ENCODE results near the gene C5AR1.
"Not testable (repeated sequence)": the region's sequence is repeated elsewhere in the genome, so short reads cannot be mapped to it uniquely, and the experiment has no call there.

Gene C5AR1

DNA sequence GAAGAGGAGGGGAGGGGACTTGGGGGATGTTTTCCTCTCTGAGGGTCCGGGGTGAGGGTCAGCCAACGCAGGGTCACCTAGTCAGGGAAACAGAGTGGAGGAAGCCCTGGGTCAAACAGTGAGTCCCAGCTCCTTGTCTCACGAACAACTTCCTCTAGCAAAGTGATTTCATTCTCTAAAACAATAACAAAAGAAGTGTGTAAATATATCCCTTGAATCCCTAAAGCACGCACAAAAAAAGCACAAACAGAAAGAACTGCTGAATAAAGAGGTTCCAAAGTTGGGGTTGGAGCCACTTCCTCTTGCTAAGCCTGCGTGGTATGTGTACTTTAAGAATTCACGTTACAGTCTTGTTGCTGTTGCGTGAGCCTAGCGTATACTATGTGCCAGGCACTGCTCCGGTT, 20.8 kb downstream of the C5AR1 start:
- DNase-seq, result peak in 5 of 58 donors; percentile 12 to 54 (median 31)

DNA sequence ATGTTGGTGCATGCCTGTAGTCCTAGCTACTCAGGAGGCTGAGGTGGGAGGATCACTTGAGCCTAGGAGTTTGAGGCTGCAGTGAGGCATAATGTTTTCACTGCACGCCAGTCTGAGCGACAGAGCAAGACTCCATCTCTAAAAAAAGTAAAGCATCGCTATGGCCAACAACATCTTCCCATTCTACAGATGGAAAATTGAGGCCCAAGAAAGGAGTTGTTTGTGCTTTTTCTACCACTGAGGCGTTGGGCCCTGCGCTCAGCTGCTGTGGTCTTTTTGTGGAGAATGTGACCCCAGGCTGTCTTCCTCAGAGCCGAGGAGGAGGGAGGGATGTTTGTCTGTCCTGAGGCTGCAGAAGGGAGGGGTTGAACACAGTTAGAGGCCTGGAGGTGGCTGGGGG, 21.8 kb downstream of the C5AR1 start:
- DNase-seq, result no peak

DNA sequence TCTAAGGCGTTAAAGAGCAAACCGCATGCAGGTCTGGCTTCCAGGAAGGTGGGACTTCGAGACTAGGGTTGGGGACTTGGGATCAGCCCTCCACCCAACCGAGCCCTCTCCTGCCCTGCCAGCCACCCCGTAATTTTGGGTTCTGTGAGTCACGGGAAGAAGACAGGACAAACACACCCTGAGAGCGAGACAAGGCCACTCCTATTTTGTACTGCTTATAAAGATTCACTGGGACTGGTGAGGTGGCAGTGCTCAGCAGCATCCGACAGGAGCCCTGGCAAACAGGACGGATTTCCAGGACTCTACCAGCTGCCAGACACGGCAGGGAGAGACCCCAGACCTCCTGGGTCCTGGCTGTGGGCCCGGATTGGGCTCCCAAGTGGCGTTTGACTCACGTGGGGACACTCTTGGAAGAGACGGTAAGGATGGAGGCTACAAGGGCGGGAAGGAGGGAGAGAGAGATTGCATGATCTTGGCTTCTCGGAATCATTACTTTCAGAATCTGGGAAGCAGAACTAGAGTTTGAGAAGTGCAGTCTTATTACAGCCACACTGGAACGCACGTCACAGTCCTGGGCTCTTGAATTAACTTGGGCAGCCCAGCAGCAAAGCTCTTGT, 22.4 kb downstream of the C5AR1 start, which contains the start of gene C5AR2:
C5AR2 (plus strand) TSS at position 245 of the 617 bp plus-strand sequence. CDS start 8,625 bp downstream, outside the sequence.
- peak in 8 of 58 donors; percentile 3 to 36 (median 12) for DNase-seq

DNA sequence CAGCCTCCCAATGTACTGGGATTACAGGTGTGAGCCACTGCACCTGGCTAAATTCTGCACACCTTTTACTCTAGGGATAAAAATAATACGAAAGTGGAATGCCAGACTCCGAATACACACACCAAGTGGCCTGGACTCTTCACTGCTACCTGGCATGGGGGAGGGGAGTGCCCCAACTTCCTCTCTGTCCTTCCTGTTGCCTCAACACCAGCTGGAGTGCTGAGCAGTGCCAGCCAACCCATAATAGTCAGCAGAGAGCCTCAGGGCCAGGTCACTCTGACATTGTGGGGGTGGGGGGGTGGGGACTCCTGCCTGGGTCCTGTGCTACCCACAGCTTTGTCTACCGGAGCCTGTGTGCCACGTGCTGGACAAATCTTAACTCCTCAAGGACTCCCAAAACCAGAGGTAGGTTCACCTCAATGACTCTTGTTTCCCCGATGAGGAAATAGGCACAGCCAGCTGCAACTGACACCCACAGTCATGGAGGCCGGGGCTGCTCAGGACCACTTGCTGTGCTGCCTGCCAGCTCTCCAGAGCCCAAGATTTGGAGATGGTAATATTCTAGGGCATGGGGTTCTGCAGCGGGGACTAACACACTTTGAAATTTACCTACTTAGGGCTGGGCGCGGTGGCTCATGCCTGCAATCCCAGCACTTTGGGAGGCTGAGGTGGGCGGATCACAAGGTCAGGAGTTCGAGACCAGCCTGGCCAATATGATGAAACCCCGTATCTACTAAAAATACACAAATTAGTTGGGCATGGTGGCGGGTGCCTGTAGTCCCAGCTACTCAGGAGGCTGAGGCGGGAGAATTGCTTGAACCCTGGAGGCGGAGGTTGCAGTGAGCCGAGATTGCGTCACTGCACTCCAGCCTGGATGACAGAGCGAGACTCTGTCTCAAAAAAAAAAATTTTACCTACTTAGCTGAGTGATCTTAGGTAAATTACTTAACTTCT, 27.4 kb downstream of the C5AR1 start:
- peak in 17 of 58 donors; percentile 1 to 57 (median 15) for DNase-seq

DNA sequence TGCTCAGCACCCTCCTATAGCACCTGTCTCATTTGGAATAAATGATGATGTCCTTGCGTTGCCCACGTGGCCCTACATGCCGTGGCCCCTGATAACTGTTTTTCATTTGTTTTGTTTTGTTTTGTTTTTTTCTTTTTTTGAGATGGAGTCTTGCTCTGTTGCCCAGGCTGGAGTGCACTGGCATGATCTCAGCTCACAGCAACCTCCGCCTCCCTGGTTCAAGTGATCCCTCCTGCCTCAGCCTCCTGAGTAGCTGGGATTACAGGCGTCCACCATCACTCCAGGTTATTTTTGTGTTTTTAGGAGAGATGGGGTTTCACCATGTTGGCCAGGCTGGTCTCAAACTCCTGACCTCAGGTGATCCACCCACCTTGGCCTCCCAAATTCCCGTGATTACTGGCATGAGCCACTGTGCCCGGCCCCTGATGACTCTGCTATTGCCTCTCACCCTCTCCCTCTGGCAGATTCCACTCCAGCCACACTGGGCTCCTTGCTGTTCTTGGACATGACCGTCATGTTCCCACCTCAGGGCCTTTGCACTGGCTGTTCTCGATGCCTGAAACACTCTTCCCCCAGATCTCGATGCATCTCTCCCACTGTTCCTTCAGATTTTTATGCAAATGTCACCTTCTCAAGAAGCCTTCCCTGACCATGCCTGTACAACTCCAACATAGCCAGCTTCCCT, 29.7 kb downstream of the C5AR1 start:
- DNase-seq, result no peak

DNA sequence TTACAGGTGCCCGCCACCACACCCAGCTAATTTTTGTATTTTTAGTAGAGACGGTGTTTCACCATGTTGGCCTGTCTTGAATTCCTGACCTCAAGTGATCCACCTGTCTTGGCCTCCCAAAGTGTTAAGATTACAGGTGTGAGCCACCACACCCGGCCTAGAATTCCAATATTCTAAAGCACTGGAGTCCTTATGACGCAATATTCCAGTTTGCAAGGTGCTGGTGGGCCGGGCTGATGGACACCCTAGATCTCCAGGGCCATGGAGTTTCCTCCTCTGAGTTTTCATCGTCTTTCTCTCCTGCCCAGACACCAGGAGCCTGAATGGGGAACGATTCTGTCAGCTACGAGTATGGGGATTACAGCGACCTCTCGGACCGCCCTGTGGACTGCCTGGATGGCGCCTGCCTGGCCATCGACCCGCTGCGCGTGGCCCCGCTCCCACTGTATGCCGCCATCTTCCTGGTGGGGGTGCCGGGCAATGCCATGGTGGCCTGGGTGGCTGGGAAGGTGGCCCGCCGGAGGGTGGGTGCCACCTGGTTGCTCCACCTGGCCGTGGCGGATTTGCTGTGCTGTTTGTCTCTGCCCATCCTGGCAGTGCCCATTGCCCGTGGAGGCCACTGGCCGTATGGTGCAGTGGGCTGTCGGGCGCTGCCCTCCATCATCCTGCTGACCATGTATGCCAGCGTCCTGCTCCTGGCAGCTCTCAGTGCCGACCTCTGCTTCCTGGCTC, 31.0 kb downstream of the C5AR1 start:
- no peak for DNase-seq

DNA sequence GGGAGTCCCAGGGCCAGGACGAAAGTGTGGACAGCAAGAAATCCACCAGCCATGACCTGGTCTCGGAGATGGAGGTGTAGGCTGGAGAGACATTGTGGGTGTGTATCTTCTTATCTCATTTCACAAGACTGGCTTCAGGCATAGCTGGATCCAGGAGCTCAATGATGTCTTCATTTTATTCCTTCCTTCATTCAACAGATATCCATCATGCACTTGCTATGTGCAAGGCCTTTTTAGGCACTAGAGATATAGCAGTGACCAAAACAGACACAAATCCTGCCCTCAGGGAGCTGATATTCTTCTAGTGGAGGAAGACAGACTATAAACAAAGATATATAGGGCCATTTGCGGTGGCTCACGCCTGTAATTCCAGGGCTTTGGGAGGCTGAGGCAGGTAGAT, 32.1 kb downstream of the C5AR1 start:
- DNase-seq, result no peak

DNA sequence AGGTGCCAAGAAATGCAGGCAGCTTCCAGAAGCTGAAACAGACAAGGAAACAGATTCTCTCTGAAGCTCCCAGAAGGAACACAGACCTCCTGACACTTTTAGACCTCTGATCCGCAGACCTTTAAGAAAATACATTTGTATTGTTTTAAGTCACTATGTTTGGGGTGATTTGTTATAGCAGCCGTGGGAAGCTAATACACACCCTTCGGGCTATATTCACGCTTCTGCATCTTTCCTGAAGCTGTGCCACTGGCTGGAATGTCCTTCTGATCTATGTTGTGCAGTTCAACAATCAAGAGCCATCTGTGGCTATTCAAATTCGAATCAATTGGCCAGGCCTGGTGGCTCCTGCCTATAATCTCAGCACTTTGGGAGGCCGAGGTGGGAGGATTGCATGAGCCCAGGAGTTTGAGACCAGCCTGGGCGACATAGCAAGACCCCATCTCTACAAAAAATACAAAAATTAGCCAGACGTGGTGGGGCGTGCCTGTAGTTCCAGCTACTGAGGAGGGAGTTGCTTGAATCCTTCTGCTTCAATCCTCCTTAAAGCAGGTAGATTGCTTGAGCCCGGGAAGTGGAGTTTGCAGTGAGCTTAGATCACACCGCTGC, 33.6 kb downstream of the C5AR1 start:
- DNase-seq, result no peak

DNA sequence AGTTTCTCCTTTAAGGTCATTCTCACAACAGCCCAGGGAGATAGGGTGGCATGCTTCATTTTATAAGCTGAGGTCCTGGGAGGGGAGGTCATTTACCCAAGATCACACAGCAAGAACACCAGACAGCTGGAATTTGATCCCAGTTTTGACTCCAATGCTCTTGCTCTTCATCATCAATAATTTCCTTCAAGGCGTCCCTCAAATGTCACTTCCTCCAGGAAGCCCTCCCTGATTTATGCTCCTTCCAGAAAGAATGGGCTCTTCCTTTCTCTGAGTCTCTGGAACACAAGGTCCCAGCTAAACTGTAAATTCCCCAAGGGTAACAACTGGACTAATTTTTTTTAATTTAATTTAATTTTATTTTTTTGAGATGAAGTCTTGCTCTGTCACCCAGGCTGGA, 34.8 kb downstream of the C5AR1 start:
- no peak for DNase-seq

DNA sequence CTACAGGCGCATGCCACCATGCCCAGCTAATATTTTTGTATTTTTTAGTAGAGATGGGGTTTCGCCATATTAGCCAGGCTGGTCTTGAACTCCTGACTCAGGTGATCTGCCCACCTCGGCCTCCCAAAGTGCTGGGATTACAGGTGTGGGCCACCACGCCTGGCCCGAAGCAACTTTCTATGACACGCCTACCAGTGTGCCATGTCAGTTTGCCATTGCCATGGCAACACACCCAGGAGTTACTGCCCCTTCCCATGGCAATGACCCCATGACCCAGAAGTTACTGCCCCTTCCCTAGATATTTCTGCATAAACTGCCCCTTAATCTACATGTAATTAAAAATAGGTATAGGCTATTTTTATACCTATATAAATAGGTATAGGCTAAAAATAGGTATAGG, 36.4 kb downstream of the C5AR1 start:
- DNase-seq, result not testable (repeated sequence)

DNA sequence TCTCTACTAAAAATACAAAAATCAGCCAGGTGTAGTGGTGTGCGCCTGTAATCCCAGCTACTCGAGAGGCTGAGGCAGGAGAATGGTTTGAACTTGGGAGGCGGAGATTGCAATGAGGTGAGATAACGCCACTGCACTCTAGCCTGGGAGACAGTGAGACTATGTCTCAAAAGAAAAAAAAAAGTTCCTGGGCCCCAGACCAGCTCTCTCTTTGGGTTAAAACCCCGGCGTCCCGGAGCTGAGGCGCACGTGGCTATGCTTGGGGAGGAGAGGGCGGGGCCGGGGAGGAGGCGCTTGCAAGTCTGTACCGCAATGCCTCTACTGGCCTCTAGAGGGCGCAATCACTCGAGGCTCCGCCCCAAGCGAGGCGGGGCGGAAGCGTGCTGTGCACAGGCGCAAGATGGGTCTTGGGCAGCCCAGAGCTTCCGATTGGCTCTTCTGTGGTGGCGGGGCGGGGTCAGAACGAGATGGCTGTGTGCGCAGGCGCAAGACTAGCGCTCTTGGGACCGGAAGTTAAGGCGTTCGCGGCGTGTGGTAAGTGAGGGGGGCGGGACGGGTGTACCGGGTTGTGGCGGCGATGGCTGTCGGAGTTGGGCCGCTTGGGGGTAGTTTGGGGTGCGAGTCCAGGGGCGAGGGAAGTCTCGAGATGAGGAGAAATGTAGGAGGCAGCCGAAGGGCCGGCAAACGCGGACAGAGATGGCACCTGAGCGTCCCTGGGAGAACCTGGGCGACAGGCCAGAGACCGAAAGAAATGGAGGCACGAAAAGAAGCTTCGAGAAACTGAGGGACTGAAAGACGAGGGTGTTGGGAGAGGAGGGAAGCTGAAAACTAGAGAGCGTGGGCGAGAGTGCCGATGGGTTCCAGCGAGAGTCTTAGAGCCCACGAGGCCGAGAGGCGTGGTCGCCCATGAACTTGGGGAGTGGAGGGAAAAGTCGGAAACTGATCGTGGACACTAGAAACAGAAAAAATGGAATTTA, 39.4 kb downstream of the C5AR1 start, which contains the start of gene DHX34:
DHX34 (plus strand) TSS at position 497 of the 977 bp plus-strand sequence. CDS start 3,716 bp downstream, outside the sequence.
- DNase-seq, result peak; percentile 47 to 98 (median 94)

DNA sequence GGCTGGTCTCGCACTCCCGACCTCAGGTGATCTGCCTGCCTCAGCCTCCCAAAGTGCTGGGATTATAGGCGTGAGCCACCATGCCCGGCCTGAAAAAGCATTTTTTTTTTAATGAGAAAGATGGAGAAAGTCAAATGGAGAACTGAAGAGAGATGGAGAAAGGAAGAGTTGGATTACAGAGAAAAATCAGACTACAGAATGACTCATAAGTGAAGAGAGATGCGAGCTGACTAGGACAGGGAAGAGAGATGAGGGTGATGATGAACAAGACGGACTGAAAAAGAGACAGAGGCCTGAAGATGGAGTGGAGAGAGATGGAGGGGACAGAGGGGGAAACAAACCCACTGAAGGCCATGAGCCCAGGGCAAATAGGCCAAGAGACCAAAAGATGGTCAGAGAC, 41.0 kb downstream of the C5AR1 start:
- no peak for DNase-seq

DNA sequence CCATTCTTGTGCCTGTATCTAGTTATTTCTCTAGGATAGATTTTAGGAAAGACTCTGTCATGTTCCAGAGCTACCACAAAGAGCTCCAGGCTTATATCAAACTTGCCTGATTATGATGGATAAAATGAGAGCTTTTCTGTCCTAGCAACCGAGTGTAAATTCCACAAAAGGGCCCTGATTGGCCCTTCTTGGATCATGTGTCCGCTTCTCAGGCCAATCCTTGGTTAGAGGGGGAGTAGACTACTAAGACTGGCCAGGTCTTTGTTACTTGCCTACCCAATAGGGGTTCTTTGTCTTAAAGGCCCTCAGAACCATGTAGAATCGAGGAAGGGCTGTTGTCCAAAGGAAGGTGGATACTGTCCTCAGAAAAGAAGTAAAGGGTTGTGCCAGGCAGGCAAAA, 41.9 kb downstream of the C5AR1 start:
- peak in 37 of 58 donors; percentile 1 to 76 (median 24) for DNase-seq

DNA sequence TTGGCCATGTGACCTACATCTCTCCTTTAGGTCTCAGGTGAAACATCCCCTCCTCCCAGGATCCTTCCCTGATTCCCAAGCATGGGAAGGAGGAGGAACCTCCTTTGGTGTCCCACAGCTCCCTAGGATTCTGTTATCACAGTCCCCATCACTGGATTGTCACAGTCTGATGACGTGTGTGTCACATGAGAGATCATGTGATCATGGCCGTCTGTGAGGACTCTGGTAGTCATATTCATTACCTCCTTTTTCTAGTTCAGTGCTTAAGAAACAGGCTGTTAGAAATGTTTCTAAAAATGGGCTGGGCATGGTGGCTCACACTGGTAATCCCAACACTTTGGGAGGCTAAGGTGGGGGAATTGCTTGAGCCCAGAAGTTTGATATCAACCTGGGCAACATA, 42.4 kb downstream of the C5AR1 start:
- peak in 1 of 58 donors; percentile 31 for DNase-seq

DNA sequence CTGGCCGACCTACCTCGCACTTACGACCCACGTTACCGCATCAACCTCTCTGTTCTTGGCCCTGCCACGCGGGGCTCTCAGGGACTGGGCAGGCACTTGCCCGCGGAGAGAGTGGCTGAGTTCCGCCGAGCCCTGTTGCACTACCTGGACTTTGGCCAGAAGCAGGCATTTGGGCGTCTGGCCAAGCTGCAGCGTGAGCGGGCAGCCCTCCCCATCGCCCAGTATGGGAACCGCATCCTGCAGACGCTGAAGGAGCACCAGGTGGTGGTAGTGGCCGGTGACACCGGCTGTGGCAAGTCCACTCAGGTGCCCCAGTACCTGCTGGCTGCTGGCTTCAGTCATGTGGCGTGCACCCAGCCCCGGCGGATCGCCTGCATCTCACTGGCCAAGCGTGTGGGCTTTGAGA, 43.6 kb downstream of the C5AR1 start:
- peak in 1 of 58 donors; percentile 29 for DNase-seq

DNA sequence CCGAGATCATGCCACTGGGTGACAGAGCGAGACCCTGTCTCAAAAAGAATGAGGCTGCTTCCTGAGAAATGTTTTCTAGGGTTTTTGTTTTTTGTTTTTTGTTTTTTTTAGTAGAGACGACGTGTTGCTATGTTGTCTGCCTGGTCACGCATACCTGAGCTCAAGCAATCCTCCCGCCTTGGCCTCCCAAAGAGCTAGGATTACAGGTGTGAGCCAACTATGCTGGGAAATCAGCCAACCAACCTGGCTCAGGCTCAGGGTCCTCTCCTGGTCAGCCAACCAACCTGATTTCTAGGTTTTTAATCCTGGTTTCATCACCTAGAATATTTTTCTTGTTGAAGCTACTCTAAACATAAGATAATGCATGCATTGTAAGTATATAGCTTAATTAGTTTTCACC, 47.2 kb downstream of the C5AR1 start:
- DNase-seq, result no peak

DNA sequence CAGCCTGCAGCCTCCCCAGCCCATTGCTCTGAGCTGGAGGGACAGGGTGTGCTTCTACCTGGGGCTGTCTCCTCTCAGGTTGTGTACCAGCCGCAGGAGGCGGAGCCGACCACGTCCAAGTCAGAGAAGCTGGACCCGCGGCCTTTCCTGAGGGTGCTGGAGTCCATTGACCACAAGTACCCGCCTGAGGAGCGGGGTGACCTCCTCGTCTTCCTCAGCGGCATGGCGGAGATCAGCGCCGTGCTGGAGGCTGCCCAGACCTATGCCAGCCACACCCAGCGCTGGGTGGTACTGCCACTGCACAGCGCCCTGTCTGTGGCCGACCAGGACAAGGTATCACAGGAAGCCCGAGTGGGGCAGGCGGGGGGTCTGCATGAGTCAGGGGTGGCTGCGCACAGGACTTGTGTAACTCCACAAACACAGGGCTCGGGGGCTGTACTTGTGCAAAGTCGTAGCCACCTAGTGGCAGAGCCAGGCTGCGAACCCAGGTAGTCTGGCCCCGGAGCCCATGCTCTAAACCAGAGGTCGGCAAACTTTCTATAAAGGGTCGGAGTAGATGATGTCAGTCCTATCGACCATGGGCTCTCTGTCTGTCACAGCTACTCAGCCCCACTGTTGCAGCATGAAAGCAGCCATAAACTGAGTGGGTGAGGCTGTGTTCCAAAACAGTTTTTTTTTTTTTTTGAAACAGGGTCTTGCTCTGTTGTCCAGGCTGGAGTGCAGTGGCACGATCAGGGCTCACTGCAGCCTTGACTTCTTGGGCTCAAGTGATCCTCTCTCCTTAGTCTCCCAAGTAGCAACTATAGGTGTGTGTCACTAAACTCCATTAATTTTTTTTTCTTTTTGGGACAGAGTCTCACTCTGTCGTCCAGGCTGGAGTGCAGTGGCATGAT, 48.4 kb downstream of the C5AR1 start:
- no peak for DNase-seq

DNA sequence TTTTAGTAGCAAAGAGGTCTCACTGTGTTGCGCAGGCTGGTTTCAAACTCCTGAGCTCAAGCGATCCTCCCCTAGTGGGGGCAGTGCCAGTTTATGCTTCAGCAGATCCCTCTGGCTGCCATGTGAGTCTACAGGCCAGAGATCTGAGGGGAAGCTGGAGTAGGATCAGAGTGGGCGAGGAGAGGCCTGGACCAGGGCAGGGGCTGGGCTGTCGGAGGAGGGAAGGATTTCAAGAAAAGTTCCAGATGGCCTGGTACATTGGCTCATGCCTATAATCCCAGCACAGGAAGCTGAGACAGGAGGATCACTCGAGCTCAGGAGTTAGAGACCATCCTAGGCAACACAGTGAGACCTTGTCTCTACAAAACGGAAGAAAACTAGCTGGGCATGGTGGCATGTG, 49.3 kb downstream of the C5AR1 start:
- no peak for DNase-seq
